ENCODE measurements around the gene MBP. TPM values are rescaled to one million over a fixed set of nuclear protein-coding genes. Genes with fewer than 3 reads are reported as not detected.

The MBP gene
- total and polyA plus RNA-seq, 4 experiments from 2014 or later, result 92.2 to 187 (median 149) TPM

- ChIA-PET CTCF (ENCODE audit: partially characterized antibody) (interaction anchor here (0.9 to 4.6 kb wide), 6 partner anchors 12 to 134 kb away, joined by 3 to 16 read pairs (median 7); no protein-coding TSS in a partner anchor), POLR2A (ENCODE audit: partially characterized antibody) (interaction anchor here (5.5 to 10.0 kb wide), 5 partner anchors 28 to 80 kb away, joined by 68 to 178 read pairs (median 82); no protein-coding TSS in a partner anchor)
- Mint-ChIP-seq H3K27ac (peak overlapping the region; percentile 92 to 97 (median 95)), H3K4me3 (peak overlapping the region in 6 of 8 donors; percentile 31 to 93 (median 90)), H3K4me1 (peaks cover 23 to 54% (median 33%) of the 10 kb centered on the region in 4 donors), H3K36me3 (peaks cover 5 to 16% of the 10 kb centered on the region in 2 donors), H3K9me3 (no peaks in the 10 kb centered on the region), H3K27me3 (no peaks in the 10 kb centered on the region)
- H3K36me3 ChIP-seq (ENCODE audit: insufficient read depth, low read length), result no peaks in the 10 kb centered on the region
- no peak overlapping the region for H3K4me3 ChIP-seq (ENCODE audit: low read length in 2 of 2)
- H3K27me3 ChIP-seq (ENCODE audit: insufficient read depth, low read length), result no peaks in the 10 kb centered on the region
- DNase-seq, result no peak
- H3K9me3 ChIP-seq (ENCODE audit: control insufficient read depth in 1 of 2, low read length in 2 of 2), result no peaks in the 10 kb centered on the region
- intact Hi-C loops (cut with micrococcal nuclease), result no loop called here
- H3K4me1 ChIP-seq (ENCODE audit: insufficient read depth, low read length), result peaks cover 34% of the 10 kb centered on the region
- no peak overlapping the region for H3K27ac ChIP-seq (ENCODE audit: low read depth, low read length)
Measured at GRCh38 chr18:77134611-77135010, 2.0 kb upstream of the MBP start.

GRCh38 chr18:77133835-77134496, 1.4 kb upstream of the MBP start:
- Mint-ChIP-seq H3K4me1 (peaks cover 27 to 57% (median 36%) of the 10 kb centered on the region in 4 donors), H3K9me3 (no peaks in the 10 kb centered on the region), H3K4me3 (peak overlapping the region; percentile 85 to 93 (median 90)), H3K27ac (peak overlapping the region; percentile 92 to 97 (median 95)), H3K27me3 (no peaks in the 10 kb centered on the region), H3K36me3 (peaks cover 5 to 23% of the 10 kb centered on the region in 2 donors)
- H3K27ac ChIP-seq (ENCODE audit: low read depth, low read length), result peak overlapping the region; percentile 3
- CTCF ChIA-PET (ENCODE audit: partially characterized antibody), result interaction anchor here (0.7 to 4.6 kb wide), 7 partner anchors 9 to 77 kb away, joined by 3 to 16 read pairs (median 6); no protein-coding TSS in a partner anchor
- POLR2A ChIA-PET (ENCODE audit: partially characterized antibody), result interaction anchor here (0.7 to 10.0 kb wide), 7 partner anchors 12 to 80 kb away, joined by 3 to 178 read pairs (median 71); no protein-coding TSS in a partner anchor
- H3K27me3 ChIP-seq (ENCODE audit: insufficient read depth, low read length), result no peaks in the 10 kb centered on the region
- H3K4me1 ChIP-seq (ENCODE audit: insufficient read depth, low read length), result peaks cover 39% of the 10 kb centered on the region
- no peaks in the 10 kb centered on the region for H3K9me3 ChIP-seq (ENCODE audit: control insufficient read depth in 1 of 2, low read length in 2 of 2)
- DNase-seq, result no peak
- no peak overlapping the region for H3K4me3 ChIP-seq (ENCODE audit: low read length in 2 of 2)
- intact Hi-C loops (cut with micrococcal nuclease), result loop anchor here (2.0 kb wide), 1 partner anchor 133 kb away; no protein-coding TSS in a partner anchor
- no peaks in the 10 kb centered on the region for H3K36me3 ChIP-seq (ENCODE audit: insufficient read depth, low read length)

- no peak for DNase-seq
- Mint-ChIP-seq H3K27me3 (no peaks in the 10 kb centered on the region), H3K4me3 (peak overlapping the region; percentile 56 to 93 (median 90)), H3K27ac (peak overlapping the region; percentile 75 to 96 (median 94)), H3K36me3 (peaks cover 5 to 29% of the 10 kb centered on the region in 2 donors), H3K9me3 (peaks cover 0 to 2% (median 0%) of the 10 kb centered on the region in 8 donors), H3K4me1 (peaks cover 34 to 64% (median 43%) of the 10 kb centered on the region in 4 donors)
- no peaks in the 10 kb centered on the region for H3K36me3 ChIP-seq (ENCODE audit: insufficient read depth, low read length)
- H3K27ac ChIP-seq (ENCODE audit: low read depth, low read length), result peak overlapping the region; percentile 85
- no peaks in the 10 kb centered on the region for H3K9me3 ChIP-seq (ENCODE audit: control insufficient read depth in 1 of 2, low read length in 2 of 2)
- H3K4me3 ChIP-seq (ENCODE audit: low read length in 2 of 2), result peak overlapping the region in 1 of 2 donors; percentile 82
- no peaks in the 10 kb centered on the region for H3K27me3 ChIP-seq (ENCODE audit: insufficient read depth, low read length)
- CTCF ChIA-PET (ENCODE audit: partially characterized antibody), result interaction anchor here (0.7 to 4.6 kb wide), 13 partner anchors 9 to 78 kb away, joined by 3 to 17 read pairs (median 4); no protein-coding TSS in a partner anchor
- POLR2A ChIA-PET (ENCODE audit: partially characterized antibody), result interaction anchor here (0.6 to 10.0 kb wide), 17 partner anchors 8 to 412 kb away, joined by 3 to 178 read pairs (median 16); partner anchors contain the start of gene ZNF236
- intact Hi-C loops (cut with micrococcal nuclease), result loop anchor here (2.0 kb wide), 1 partner anchor 132 kb away; no protein-coding TSS in a partner anchor
- H3K4me1 ChIP-seq (ENCODE audit: insufficient read depth, low read length), result peaks cover 47% of the 10 kb centered on the region
Measured at GRCh38 chr18:77133051-77133834, 660 bp upstream of the MBP start.

GRCh38 chr18:77131652-77132368, 773 bp downstream of the MBP start:
- peak in 1 of 5 donors; percentile 19 for DNase-seq
- H3K9me3 Mint-ChIP-seq, result peaks cover 0 to 2% (median 0%) of the 10 kb centered on the region in 8 donors
- H3K4me3 Mint-ChIP-seq, result peak overlapping the region; percentile 98 to 100 (median 98)
- H3K36me3 Mint-ChIP-seq, result peaks cover 12 to 31% of the 10 kb centered on the region in 2 donors
- Histone ChIP-seq H3K4me3 (ENCODE audit: low read length in 2 of 2) (peak overlapping the region; percentile 81 to 82), H3K4me1 (ENCODE audit: insufficient read depth, low read length) (peaks cover 61% of the 10 kb centered on the region), H3K9me3 (ENCODE audit: control insufficient read depth in 1 of 2, low read length in 2 of 2) (no peaks in the 10 kb centered on the region), H3K27ac (ENCODE audit: low read depth, low read length) (peak overlapping the region; percentile 85), H3K36me3 (ENCODE audit: insufficient read depth, low read length) (no peaks in the 10 kb centered on the region), H3K27me3 (ENCODE audit: insufficient read depth, low read length) (no peaks in the 10 kb centered on the region)
- no peaks in the 10 kb centered on the region for H3K27me3 Mint-ChIP-seq
- intact Hi-C loops (cut with micrococcal nuclease), result loop anchor here (1.0 to 2.0 kb wide), 3 partner anchors 70 to 131 kb away; no protein-coding TSS in a partner anchor
- POLR2A ChIA-PET (ENCODE audit: partially characterized antibody), result interaction anchor here (0.8 to 10.0 kb wide), 18 partner anchors 9 to 310 kb away, joined by 3 to 178 read pairs (median 13); partner anchors contain the start of gene ZNF236
- CTCF ChIA-PET (ENCODE audit: partially characterized antibody), result interaction anchor here (0.6 to 4.6 kb wide), 17 partner anchors 9 to 131 kb away, joined by 3 to 28 read pairs (median 7); no protein-coding TSS in a partner anchor
- peak overlapping the region; percentile 94 to 99 (median 97) for H3K27ac Mint-ChIP-seq
- H3K4me1 Mint-ChIP-seq, result peaks cover 44 to 71% (median 57%) of the 10 kb centered on the region in 4 donors

- CTCF ChIA-PET (ENCODE audit: partially characterized antibody), result interaction anchor here (0.7 to 3.5 kb wide), 14 partner anchors 8 to 130 kb away, joined by 3 to 28 read pairs (median 8); no protein-coding TSS in a partner anchor
- Histone ChIP-seq H3K36me3 (ENCODE audit: insufficient read depth, low read length) (no peaks in the 10 kb centered on the region), H3K4me1 (ENCODE audit: insufficient read depth, low read length) (peaks cover 67% of the 10 kb centered on the region), H3K4me3 (ENCODE audit: low read length in 2 of 2) (peak overlapping the region; percentile 81 to 82), H3K9me3 (ENCODE audit: control insufficient read depth in 1 of 2, low read length in 2 of 2) (no peaks in the 10 kb centered on the region), H3K27ac (ENCODE audit: low read depth, low read length) (peak overlapping the region; percentile 85), H3K27me3 (ENCODE audit: insufficient read depth, low read length) (no peaks in the 10 kb centered on the region)
- POLR2A ChIA-PET (ENCODE audit: partially characterized antibody), result interaction anchor here (1.0 to 10.0 kb wide), 16 partner anchors 10 to 80 kb away, joined by 3 to 178 read pairs (median 22); no protein-coding TSS in a partner anchor
- intact Hi-C loops (cut with micrococcal nuclease), result no loop called here
- Mint-ChIP-seq H3K9me3 (peaks cover 0 to 2% (median 0%) of the 10 kb centered on the region in 8 donors), H3K27ac (peak overlapping the region; percentile 94 to 99 (median 97)), H3K27me3 (no peaks in the 10 kb centered on the region), H3K36me3 (peaks cover 12 to 33% of the 10 kb centered on the region in 2 donors), H3K4me3 (peak overlapping the region; percentile 98 to 100 (median 98)), H3K4me1 (peaks cover 50 to 78% (median 63%) of the 10 kb centered on the region in 4 donors)
- peak in 4 of 5 donors; percentile 33 to 58 (median 38) for DNase-seq
Measured at GRCh38 chr18:77131100-77131651, 1.4 kb downstream of the MBP start.
